Superior temporal gyrus (tissue), 1 donor: Measurements from ENCODE around the gene ANAPC16.
"Not testable (repeated sequence)": the region's sequence is repeated elsewhere in the genome, so short reads cannot be mapped to it uniquely, and the experiment has no call there.

ENCODE experiments used
- DNase-seq: peaks from one replicate; pipeline ENCODE4 v3.0.0-alpha.2; 2016; ENCODE audit errors: extremely low spot score

Gene ANAPC16

GRCh38 chr10:72215611-72216549 lies at the start of gene ANAPC16, which contains the start of gene ASCC1:
Gene ANAPC16, plus strand, starts transcription at chr10:72216012. Its CDS starts 7,903 bp downstream, at chr10:72223915.
Gene ASCC1, minus strand, starts transcription at chr10:72216276. Its CDS starts 2,978 bp downstream, at chr10:72213298.
- peak; percentile 96 for DNase-seq

- no peak for DNase-seq
Measured at GRCh38 chr10:72167118-72167517, 48.7 kb upstream of the ANAPC16 start.

DNA sequence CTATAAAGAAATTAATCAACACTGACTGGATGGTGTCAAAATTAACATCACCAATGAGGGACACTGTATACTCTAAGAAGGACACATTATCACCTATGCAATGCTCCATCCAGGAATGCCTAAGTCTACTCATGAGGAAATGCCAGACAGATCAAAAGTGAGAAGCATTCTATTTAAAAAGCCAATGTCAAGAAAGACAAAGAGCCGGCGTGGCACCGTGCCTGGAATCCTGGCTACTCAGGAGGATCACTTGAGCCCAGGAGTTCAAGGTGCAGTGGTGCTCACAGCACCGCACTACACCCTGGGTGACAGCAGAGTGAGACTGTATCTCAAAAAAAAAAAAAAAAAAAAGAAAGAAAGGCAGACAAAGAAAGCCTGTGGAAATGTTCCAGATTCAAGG lies 45.5 kb upstream of the ANAPC16 start:
- no peak for DNase-seq

DNA sequence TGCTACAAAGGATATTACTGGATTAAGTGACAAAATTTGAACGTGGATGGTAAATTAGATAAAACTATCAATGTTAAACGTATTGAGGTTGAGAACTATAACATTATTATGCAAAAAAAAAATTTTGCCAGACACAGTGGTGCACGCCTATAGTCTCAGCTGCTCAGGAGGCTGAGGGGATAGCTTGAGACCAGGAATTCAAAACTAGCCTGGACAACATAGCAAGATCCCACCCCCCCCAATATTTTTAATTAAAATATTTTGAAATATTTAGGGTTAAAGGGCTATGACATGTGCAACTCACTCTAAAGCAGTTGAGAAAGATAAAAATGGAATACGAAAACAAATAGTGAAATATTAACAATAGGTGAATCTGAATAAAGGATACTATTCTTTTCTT lies 45.1 kb upstream of the ANAPC16 start:
- no peak for DNase-seq

DNA sequence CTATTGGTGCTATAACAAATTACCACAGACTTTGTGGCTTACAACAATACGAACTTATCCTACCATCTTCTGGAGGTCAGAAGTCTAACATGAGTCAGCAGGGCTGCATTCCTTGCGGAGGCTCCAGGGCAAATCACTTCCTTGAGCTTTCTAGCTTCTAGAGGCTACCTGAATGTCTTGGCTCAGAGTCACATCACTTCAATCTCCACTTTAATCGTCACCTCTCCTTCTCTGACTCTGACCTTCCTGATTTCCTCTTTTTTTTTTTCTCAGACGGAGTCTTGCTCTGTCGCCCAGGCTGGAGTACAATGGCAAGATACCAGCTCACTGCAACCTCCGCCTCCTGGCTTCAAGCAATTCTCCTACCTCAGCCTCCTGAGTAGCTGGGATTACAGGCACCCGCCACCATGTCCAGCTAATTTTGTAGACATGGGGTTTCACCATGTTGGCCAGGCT lies 44.6 kb upstream of the ANAPC16 start:
- DNase-seq: no peak

- DNase-seq: no peak
Measured at GRCh38 chr10:72173262-72173618, 42.6 kb upstream of the ANAPC16 start.

- no peak for DNase-seq
Measured at GRCh38 chr10:72173619-72174296, 42.1 kb upstream of the ANAPC16 start.

DNA sequence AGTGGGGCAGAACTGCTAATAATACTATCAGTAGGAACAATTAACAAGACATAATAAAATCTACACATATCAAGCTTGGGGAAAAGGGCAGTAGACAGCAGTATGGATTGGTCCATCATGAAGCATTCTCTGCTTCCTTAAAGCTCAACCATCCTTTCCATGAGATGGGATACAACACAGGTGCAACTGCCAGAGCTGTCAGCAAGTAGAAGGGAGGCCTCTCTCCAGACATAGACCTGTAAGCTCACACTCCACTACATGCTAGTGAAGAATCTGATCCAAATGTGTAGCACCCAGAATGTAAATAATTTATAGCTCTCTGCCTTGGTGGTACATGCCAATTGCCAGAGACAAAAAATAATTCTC lies 41.5 kb upstream of the ANAPC16 start:
- no peak for DNase-seq

- DNase-seq: peak; percentile 68
Measured at GRCh38 chr10:72175149-72175548, 40.7 kb upstream of the ANAPC16 start.

DNA sequence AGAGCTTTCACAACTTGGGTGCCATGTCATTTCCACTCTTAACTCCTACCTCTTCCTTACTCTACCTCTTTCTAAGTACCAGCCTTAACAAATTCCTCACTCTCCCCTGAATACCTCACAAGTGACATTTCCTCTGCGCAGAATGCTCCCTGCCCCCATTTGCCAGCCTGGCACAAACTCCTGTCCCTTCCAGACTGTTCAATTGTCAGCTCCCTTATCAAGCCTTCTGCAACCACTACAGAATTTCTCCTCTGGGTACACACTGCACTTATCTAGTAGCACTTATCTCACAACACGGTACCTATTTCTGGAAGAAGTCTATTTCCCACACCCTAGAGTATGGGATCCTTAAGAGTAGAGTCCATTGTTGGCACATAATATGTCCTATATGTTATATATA lies 39.1 kb upstream of the ANAPC16 start:
- DNase-seq: no peak

GRCh38 chr10:72177454-72177853 lies 38.4 kb upstream of the ANAPC16 start:
- DNase-seq: no peak

- no peak for DNase-seq
Measured at GRCh38 chr10:72184156-72184555, 31.7 kb upstream of the ANAPC16 start.

DNA sequence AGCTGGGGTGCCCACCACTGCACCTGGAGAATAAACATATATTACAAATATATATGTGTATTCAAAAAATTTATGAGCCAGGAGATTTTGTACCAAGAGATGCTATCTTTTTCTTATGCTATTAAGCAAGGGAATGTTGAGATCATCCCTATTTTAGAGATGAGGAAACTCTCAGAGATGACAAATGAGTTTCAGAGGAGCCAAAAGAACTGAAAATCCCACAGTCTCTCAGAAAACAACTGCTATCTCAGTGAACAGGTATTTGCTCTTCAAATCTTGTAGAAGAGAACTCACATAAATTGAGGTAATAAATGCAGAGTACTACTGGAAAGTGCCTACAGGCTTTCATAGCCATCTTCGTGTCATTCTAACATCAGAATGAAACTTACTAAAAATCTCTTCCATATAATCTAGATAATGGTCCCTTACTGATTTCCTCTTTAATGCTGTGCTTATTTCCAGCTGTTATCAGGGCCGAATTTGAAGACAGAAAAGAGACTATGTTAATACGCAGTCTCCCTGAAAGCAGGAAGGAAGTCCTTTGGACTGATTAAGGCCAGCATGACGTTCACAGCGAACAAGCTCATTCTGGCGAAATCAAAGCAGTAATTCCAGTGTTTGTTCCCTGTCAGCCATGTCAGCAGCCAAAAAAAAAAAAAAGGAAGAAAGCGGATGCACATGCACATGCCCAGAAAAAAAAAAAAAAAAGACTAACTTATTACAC lies 29.4 kb upstream of the ANAPC16 start:
- DNase-seq: peak; percentile 38

GRCh38 chr10:72186982-72187330 lies 28.9 kb upstream of the ANAPC16 start:
- DNase-seq: no peak

- no peak for DNase-seq
Measured at GRCh38 chr10:72194949-72195348, 20.9 kb upstream of the ANAPC16 start.

DNA sequence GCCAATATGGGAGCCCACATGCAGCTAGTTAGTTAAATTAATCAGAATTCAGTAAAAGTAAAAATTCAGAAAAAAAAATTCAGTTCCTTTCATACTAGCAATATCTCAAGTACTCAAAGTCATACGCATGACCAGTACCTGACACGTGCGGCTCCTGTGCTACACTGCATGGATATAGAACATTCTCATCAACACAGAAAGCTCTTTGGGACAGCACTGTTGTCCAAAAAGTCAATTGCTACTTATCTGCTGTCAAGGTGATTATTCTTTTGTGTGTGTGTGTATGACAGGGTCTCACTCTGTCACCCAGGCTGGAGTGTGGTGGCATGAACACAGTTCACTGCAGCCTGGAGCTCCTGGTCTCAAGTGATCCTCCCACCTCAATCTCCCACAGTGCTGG lies 14.9 kb upstream of the ANAPC16 start:
- no peak for DNase-seq

GRCh38 chr10:72201293-72201692 lies 14.5 kb upstream of the ANAPC16 start:
- DNase-seq: no peak

- no peak for DNase-seq
Measured at GRCh38 chr10:72204296-72204695, 11.5 kb upstream of the ANAPC16 start.

DNA sequence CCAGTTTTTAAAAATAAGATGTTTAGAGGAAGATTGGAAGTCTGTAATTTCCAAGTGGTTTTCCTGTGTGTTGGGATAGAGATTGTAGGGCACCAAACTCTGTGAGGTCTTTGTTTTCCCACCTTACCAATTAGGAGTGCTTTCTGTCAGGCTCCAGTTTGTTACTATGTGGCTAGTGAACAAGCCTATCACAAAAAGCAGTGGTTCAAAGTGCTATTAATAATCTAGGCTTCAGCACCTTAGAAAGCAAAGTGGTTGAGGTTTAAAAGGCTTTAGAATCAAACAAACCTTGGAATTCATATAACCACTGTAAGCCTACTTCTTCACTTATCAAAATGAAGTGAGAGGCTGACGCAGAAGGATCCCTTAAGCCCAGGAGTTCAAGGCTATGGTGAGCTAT lies 11.1 kb upstream of the ANAPC16 start:
- DNase-seq: no peak

- no peak for DNase-seq
Measured at GRCh38 chr10:72206511-72207229, 9.1 kb upstream of the ANAPC16 start.

GRCh38 chr10:72208526-72208925 lies 7.3 kb upstream of the ANAPC16 start:
- DNase-seq: not testable (repeated sequence)

GRCh38 chr10:72211381-72211780 lies 4.4 kb upstream of the ANAPC16 start:
- DNase-seq: not testable (repeated sequence)
